Activated CD4-positive, alpha-beta T cell treated with anti-CD3 and anti-CD28 coated beads, Interleukin-2, amount 50 U/mL, for 24 hours (primary cell): ENCODE data around the gene ATP10A.
"Not testable (repeated sequence)": the region's sequence is repeated elsewhere in the genome, so short reads cannot be mapped to it uniquely, and the experiment has no call there.

Source experiments
- DNase-seq, 2 donors: peaks; one replicate each; pipeline ENCODE4 v3.0.0-alpha.2; 2020; ENCODE audit warnings: low read depth in 1 of 2, low spot score in 1 of 2

ATP10A gene

GRCh38 chr15:25776071-25776746 lies 86.9 kb downstream of the ATP10A start:
- no peak for DNase-seq

DNA sequence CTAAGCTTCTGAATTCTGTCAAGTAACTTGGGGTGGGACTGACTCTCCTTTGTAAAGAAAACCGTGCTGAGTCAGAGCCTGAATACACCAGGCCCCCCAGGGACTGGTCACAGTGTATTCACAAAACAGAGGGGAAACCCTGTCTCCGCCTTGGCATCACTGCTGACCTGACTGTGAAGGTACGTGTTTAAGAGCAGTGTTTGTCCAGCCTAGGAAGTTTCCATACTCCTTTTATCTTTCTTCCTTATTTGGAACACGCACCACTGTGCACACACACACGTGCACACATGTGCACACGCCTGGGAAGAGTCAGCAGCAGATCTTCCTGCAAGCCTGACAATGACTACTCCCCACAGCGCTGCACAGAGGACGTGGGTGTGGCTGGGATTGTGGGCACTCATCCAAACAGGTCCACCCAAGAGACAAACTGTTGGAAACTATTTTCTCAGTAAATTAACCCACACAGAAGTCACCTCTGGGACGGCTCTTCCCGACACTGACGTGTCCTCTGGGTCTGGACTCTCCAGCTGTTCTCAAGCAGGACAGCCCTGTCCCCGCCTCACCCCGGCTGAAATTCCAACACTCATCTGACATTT lies 87.7 kb downstream of the ATP10A start:
- no peak for DNase-seq

DNA sequence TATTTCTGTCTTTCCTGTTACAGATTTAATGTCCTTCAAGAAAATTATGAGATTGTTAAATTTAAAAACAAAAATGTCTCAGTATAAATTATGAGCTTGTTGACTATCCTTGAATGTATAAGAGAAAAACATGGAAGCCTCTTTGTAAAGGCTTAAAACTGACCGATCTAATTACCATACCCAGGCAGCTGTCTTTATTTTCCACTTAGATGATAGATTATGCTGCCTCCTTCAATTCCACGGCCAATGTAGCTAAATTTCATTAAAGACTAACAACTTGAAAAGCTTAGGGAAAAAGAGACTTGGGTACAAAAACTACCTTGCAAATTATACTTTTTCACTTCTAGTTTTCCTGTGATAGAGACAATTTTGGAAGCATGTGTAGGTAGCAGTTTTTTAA lies 88.3 kb downstream of the ATP10A start:
- no peak for DNase-seq

- no peak for DNase-seq
These were observed 89.9 kb downstream of the ATP10A start for GRCh38 chr15:25773248-25773647.

GRCh38 chr15:25772500-25772899 lies 90.6 kb downstream of the ATP10A start:
- DNase-seq: no peak

GRCh38 chr15:25771736-25772135 lies 91.4 kb downstream of the ATP10A start:
- not testable (repeated sequence) for DNase-seq

- no peak for DNase-seq
These were observed 91.8 kb downstream of the ATP10A start for GRCh38 chr15:25771338-25771706.

DNA sequence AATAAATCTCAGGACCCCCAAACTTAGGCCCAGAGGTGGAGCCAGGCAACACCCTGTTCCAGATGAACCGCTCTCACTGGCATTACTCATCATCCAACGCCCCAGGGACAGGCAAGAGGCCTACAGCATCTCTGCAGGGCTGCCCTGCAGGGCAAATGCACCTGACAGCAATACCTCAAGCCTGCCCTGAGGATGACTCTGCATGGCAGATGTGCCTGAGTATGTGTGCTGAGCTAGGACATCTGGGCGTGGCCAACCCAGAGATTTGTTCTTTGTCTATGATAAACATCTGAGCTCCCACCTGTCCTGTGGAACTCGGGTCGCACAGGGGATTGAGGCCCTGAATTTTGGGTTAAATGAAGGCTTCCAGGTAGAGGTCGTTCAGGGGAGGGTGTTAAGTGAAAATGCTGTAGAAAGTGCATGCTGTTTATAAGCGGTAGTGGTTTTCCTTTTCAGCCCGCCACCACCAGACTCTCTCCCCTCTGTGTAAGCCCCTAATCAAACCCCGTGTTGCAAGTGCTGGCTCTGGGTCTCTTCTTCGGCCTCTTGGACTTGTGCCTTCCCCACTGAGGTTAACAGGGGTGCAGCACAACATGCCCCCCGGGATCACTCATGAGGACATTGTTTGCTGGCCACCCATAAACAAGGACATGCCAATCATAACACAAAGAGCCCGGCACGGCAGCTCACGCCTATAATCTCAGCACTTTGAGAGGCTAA lies 92.3 kb downstream of the ATP10A start:
- no peak for DNase-seq

GRCh38 chr15:25770031-25770430 lies 93.1 kb downstream of the ATP10A start:
- DNase-seq: no peak

DNA sequence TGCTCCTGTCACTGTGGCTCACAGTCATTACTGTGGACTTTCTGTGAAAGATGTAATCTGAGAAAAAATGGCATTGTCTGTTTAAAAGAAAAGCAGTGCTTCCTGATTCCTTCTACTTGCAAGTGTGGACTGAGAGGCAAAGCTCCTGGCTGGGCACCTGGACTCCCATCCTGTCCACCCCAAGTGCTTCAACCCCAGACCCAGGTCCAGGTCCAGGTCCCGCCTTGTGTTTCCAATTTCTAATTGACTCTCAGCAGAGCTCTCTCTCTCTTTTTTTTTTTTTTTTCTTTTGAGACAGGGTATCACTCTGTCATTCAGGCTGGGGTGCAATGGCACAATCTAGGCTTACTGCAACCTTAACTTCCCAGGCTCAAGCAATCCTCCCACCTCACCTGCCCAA lies 94.9 kb downstream of the ATP10A start:
- DNase-seq: no peak

- no peak for DNase-seq
These were observed 95.6 kb downstream of the ATP10A start for GRCh38 chr15:25767356-25768151.

- DNase-seq: no peak
These were observed 96.7 kb downstream of the ATP10A start for GRCh38 chr15:25766417-25766816.

DNA sequence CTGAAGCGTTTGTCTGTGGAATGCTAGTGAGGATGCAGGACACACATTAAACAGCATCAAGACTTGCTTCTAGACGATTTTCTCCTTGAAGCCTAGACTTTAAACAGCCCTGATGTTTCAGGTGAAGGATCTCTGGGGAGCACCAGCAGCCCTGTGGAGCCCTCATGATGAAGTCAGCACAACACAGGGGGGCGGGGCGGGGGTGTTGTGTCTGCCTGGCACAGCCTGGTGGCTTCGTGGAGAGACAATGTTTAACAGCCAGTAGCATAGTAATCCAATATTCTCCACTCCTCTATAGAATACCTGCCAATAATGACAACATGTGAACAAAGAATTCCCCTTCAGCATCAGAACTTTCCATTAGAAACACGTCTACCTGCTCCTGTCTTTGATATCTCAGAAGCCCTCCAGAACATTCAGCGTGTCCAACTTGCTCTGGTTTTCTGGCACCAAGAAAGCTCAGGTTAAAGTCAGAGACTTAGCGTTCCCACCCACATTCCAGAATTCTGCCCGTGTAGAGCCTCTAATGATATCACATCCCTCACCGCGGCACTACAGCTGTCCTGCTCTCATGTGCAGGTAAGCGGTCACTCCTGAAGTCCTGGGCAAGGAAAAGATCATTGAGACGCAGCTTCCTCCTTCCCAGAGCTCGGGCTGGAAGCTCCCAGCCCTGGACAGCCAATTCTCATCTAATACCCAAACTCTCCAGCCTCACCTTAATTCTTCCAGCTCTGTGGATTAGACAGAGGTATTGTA lies 98.0 kb downstream of the ATP10A start:
- DNase-seq: no peak

DNA sequence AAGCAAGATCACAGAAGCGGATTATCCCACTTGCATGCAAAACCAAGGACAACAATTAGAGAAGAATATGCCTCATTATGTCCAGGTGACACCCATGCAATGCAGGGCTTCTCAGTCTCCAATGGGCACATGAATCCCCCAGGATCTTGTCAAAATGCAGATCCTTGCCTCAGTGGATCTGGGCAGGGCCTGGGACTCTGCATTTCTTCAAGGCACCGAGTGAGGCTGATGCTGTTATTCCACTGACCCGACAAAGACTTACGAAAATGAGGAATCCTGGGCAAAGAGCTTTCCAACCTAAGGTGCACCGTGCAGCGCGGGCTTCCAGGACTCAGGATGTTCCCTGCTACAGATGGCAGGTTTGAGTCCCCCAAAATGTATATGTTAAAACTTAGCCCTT lies 99.2 kb downstream of the ATP10A start:
- no peak for DNase-seq

- no peak for DNase-seq
These were observed 99.8 kb downstream of the ATP10A start for GRCh38 chr15:25763331-25763751.

GRCh38 chr15:25761971-25762662 lies 101.0 kb downstream of the ATP10A start:
- no peak for DNase-seq

- DNase-seq: no peak
These were observed 103.7 kb downstream of the ATP10A start for GRCh38 chr15:25759421-25759820.

DNA sequence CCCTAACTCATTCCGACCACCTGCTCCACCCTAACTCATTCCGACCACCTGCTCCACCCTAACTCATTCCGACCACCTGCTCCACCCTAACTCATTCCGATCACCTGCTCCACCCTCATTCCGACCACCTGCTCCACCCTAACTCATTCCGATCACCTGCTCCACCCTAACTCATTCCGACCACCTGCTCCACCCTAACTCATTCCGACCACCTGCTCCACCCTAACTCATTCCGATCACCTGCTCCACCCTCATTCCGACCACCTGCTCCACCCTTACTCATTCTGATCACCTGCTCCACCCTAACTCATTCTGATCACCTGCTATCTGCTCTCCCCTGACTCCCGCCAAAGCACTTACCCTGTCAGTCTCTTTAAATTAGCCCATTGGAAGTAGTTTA lies 104.5 kb downstream of the ATP10A start:
- DNase-seq: not testable (repeated sequence)

DNA sequence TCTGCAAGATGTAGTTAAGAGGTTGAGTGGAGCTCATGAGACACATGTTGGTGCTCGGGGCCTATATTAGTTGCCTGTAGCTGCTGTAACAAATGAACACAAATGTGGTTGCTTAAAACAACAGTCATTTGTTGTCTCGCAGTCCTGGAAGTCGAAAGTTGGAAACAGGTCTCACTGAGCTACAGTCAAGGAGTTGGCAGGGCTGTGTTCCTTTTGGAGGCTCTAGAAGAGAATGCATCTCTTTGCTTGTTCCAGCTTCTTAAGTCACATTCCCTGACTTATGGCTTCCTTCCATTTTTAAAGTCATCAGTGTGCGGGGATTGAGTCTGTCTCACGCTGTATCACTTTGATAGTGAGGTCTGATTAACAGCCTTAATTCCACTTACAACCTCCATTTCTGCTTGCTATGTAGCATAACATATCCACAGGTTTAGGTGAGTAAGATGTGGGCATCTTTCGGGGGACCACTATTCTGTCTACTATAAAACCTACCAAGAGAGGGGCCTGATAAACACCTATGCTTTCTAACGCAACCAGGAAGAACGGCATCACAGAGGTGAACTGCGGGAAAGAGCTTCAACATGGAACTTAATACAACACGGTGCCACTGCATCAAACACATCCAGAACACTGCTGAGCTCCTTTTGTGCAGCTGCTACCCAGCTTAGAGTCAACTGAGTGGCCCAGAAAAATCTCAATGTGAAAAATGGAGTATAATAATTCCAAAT lies 119.4 kb downstream of the ATP10A start:
- DNase-seq: no peak
